Measurements from ENCODE around the gene PTPRK. TPM values are rescaled to one million over a fixed set of nuclear protein-coding genes. Genes with fewer than 3 reads are reported as not detected.

The PTPRK gene
- polyA plus RNA-seq (2013, experiment 1 of 4), result 27.1 TPM
- polyA plus RNA-seq (2013, experiment 2 of 4), result 25.2 TPM
- polyA plus RNA-seq (2013, experiment 3 of 4), result 19.5 TPM
- 24.1 TPM for polyA plus RNA-seq (2013, experiment 4 of 4)

- Histone ChIP-seq H3K36me3 (ENCODE audit: control insufficient read depth, insufficient read depth, low read length) (no peaks in the 10 kb centered on the region), H3K4me1 (ENCODE audit: control insufficient read depth, insufficient read depth, low read length) (peaks cover 18% of the 10 kb centered on the region), H3K27ac (ENCODE audit: insufficient read depth, low read depth, low read length, poor library complexity, severe bottlenecking) (peak within 1 kb of the TSS; percentile 98), H3K27me3 (ENCODE audit: control insufficient read depth, insufficient read depth, low read length, poor library complexity, severe bottlenecking) (peaks cover 8% of the 10 kb centered on the region), H3K4me3 (ENCODE audit: insufficient read depth, low read depth, low read length) (peak within 1 kb of the TSS; percentile 82), H3K9me3 (ENCODE audit: control insufficient read depth, low read length) (no peaks in the 10 kb centered on the region)
- WGBS, 2 experiments, result 1% methylated on average over 84 to 85 of the region's 85 CpGs
Observed at GRCh38 chr6:128520436-128521281, at the start of gene PTPRK. PTPRK (minus strand) TSS chr6:128520599; CDS start chr6:128520358, 241 bp downstream.

- Histone ChIP-seq H3K4me1 (ENCODE audit: control insufficient read depth, insufficient read depth, low read length) (no peaks in the 10 kb centered on the region), H3K9me3 (ENCODE audit: control insufficient read depth, low read length) (no peaks in the 10 kb centered on the region), H3K27me3 (ENCODE audit: control insufficient read depth, insufficient read depth, low read length, poor library complexity, severe bottlenecking) (no peaks in the 10 kb centered on the region), H3K4me3 (ENCODE audit: insufficient read depth, low read depth, low read length) (no peak overlapping the region), H3K27ac (ENCODE audit: insufficient read depth, low read depth, low read length, poor library complexity, severe bottlenecking) (no peak overlapping the region), H3K36me3 (ENCODE audit: control insufficient read depth, insufficient read depth, low read length) (no peaks in the 10 kb centered on the region)
- 57 to 93% methylated on average over 1 of the region's 1 CpG for WGBS, 2 experiments
Observed at GRCh38 chr6:128567029-128567428, 46.6 kb upstream of the PTPRK start.

GRCh38 chr6:128560966-128561365 lies 40.6 kb upstream of the PTPRK start:
- Histone ChIP-seq H3K36me3 (ENCODE audit: control insufficient read depth, insufficient read depth, low read length) (no peaks in the 10 kb centered on the region), H3K27ac (ENCODE audit: insufficient read depth, low read depth, low read length, poor library complexity, severe bottlenecking) (no peak overlapping the region), H3K9me3 (ENCODE audit: control insufficient read depth, low read length) (no peaks in the 10 kb centered on the region), H3K4me1 (ENCODE audit: control insufficient read depth, insufficient read depth, low read length) (no peaks in the 10 kb centered on the region), H3K4me3 (ENCODE audit: insufficient read depth, low read depth, low read length) (no peak overlapping the region), H3K27me3 (ENCODE audit: control insufficient read depth, insufficient read depth, low read length, poor library complexity, severe bottlenecking) (no peaks in the 10 kb centered on the region)

- WGBS, 2 experiments, result 97 to 98% methylated on average over 2 of the region's 2 CpGs
- no peaks in the 10 kb centered on the region for H3K27me3 ChIP-seq (ENCODE audit: control insufficient read depth, insufficient read depth, low read length, poor library complexity, severe bottlenecking)
- no peaks in the 10 kb centered on the region for H3K36me3 ChIP-seq (ENCODE audit: control insufficient read depth, insufficient read depth, low read length)
- no peak overlapping the region for H3K27ac ChIP-seq (ENCODE audit: insufficient read depth, low read depth, low read length, poor library complexity, severe bottlenecking)
- H3K9me3 ChIP-seq (ENCODE audit: control insufficient read depth, low read length), result no peaks in the 10 kb centered on the region
- no peak overlapping the region for H3K4me3 ChIP-seq (ENCODE audit: insufficient read depth, low read depth, low read length)
- no peaks in the 10 kb centered on the region for H3K4me1 ChIP-seq (ENCODE audit: control insufficient read depth, insufficient read depth, low read length)
Observed at GRCh38 chr6:128558924-128559323, 38.5 kb upstream of the PTPRK start.

GRCh38 chr6:128558021-128558420 lies 37.6 kb upstream of the PTPRK start:
- Histone ChIP-seq H3K4me1 (ENCODE audit: control insufficient read depth, insufficient read depth, low read length) (no peaks in the 10 kb centered on the region), H3K27me3 (ENCODE audit: control insufficient read depth, insufficient read depth, low read length, poor library complexity, severe bottlenecking) (no peaks in the 10 kb centered on the region), H3K36me3 (ENCODE audit: control insufficient read depth, insufficient read depth, low read length) (no peaks in the 10 kb centered on the region), H3K27ac (ENCODE audit: insufficient read depth, low read depth, low read length, poor library complexity, severe bottlenecking) (no peak overlapping the region), H3K9me3 (ENCODE audit: control insufficient read depth, low read length) (no peaks in the 10 kb centered on the region), H3K4me3 (ENCODE audit: insufficient read depth, low read depth, low read length) (no peak overlapping the region)
- WGBS, 2 experiments, result 96 to 97% methylated on average over 2 of the region's 2 CpGs

GRCh38 chr6:128557081-128557480 lies 36.7 kb upstream of the PTPRK start:
- Histone ChIP-seq H3K27ac (ENCODE audit: insufficient read depth, low read depth, low read length, poor library complexity, severe bottlenecking) (no peak overlapping the region), H3K36me3 (ENCODE audit: control insufficient read depth, insufficient read depth, low read length) (no peaks in the 10 kb centered on the region), H3K9me3 (ENCODE audit: control insufficient read depth, low read length) (no peaks in the 10 kb centered on the region), H3K27me3 (ENCODE audit: control insufficient read depth, insufficient read depth, low read length, poor library complexity, severe bottlenecking) (no peaks in the 10 kb centered on the region), H3K4me3 (ENCODE audit: insufficient read depth, low read depth, low read length) (no peak overlapping the region), H3K4me1 (ENCODE audit: control insufficient read depth, insufficient read depth, low read length) (no peaks in the 10 kb centered on the region)
- 98 to 100% methylated on average over 1 to 2 of the region's 3 CpGs for WGBS, 2 experiments

GRCh38 chr6:128554302-128554701 lies 33.9 kb upstream of the PTPRK start:
- Histone ChIP-seq H3K9me3 (ENCODE audit: control insufficient read depth, low read length) (no peaks in the 10 kb centered on the region), H3K36me3 (ENCODE audit: control insufficient read depth, insufficient read depth, low read length) (no peaks in the 10 kb centered on the region), H3K27me3 (ENCODE audit: control insufficient read depth, insufficient read depth, low read length, poor library complexity, severe bottlenecking) (no peaks in the 10 kb centered on the region), H3K4me1 (ENCODE audit: control insufficient read depth, insufficient read depth, low read length) (no peaks in the 10 kb centered on the region), H3K4me3 (ENCODE audit: insufficient read depth, low read depth, low read length) (no peak overlapping the region), H3K27ac (ENCODE audit: insufficient read depth, low read depth, low read length, poor library complexity, severe bottlenecking) (no peak overlapping the region)
- WGBS, 2 experiments, result 92% methylated on average over 2 of the region's 2 CpGs

- 48 to 57% methylated on average over 1 of the region's 1 CpG for WGBS, 2 experiments
- no peaks in the 10 kb centered on the region for H3K4me1 ChIP-seq (ENCODE audit: control insufficient read depth, insufficient read depth, low read length)
- no peaks in the 10 kb centered on the region for H3K9me3 ChIP-seq (ENCODE audit: control insufficient read depth, low read length)
- H3K27ac ChIP-seq (ENCODE audit: insufficient read depth, low read depth, low read length, poor library complexity, severe bottlenecking), result no peak overlapping the region
- no peaks in the 10 kb centered on the region for H3K27me3 ChIP-seq (ENCODE audit: control insufficient read depth, insufficient read depth, low read length, poor library complexity, severe bottlenecking)
- H3K4me3 ChIP-seq (ENCODE audit: insufficient read depth, low read depth, low read length), result no peak overlapping the region
- H3K36me3 ChIP-seq (ENCODE audit: control insufficient read depth, insufficient read depth, low read length), result no peaks in the 10 kb centered on the region
Observed at GRCh38 chr6:128541261-128541660, 20.9 kb upstream of the PTPRK start.

GRCh38 chr6:128538763-128539162 lies 18.4 kb upstream of the PTPRK start:
- no peak overlapping the region for H3K4me3 ChIP-seq (ENCODE audit: insufficient read depth, low read depth, low read length)
- H3K9me3 ChIP-seq (ENCODE audit: control insufficient read depth, low read length), result no peaks in the 10 kb centered on the region
- no peaks in the 10 kb centered on the region for H3K27me3 ChIP-seq (ENCODE audit: control insufficient read depth, insufficient read depth, low read length, poor library complexity, severe bottlenecking)
- no peak overlapping the region for H3K27ac ChIP-seq (ENCODE audit: insufficient read depth, low read depth, low read length, poor library complexity, severe bottlenecking)
- H3K36me3 ChIP-seq (ENCODE audit: control insufficient read depth, insufficient read depth, low read length), result no peaks in the 10 kb centered on the region
- H3K4me1 ChIP-seq (ENCODE audit: control insufficient read depth, insufficient read depth, low read length), result no peaks in the 10 kb centered on the region
- 88 to 89% methylated on average over 4 of the region's 4 CpGs for WGBS, 2 experiments

- no peaks in the 10 kb centered on the region for H3K27me3 ChIP-seq (ENCODE audit: control insufficient read depth, insufficient read depth, low read length, poor library complexity, severe bottlenecking)
- no peaks in the 10 kb centered on the region for H3K4me1 ChIP-seq (ENCODE audit: control insufficient read depth, insufficient read depth, low read length)
- no peak overlapping the region for H3K4me3 ChIP-seq (ENCODE audit: insufficient read depth, low read depth, low read length)
Observed at GRCh38 chr6:128532827-128533226, 12.4 kb upstream of the PTPRK start.

More at GRCh38 chr6:128532827-128533226, 12.4 kb upstream of the PTPRK start:
- 97% methylated on average over 3 of the region's 3 CpGs for WGBS, 2 experiments
- no peaks in the 10 kb centered on the region for H3K9me3 ChIP-seq (ENCODE audit: control insufficient read depth, low read length)
- H3K36me3 ChIP-seq (ENCODE audit: control insufficient read depth, insufficient read depth, low read length), result no peaks in the 10 kb centered on the region
- H3K27ac ChIP-seq (ENCODE audit: insufficient read depth, low read depth, low read length, poor library complexity, severe bottlenecking), result no peak overlapping the region
